ENCODE data around the gene FARSA. TPM values are rescaled to one million over a fixed set of nuclear protein-coding genes. Genes with fewer than 3 reads are reported as not detected.

The FARSA gene
- total and polyA plus RNA-seq, 2 of the 13 experiments (the other 11 are each of a cell fraction or from before 2014, with no cell fraction given): 25.9 to 72.0 TPM

- TF ChIP-seq RBFOX2 (IDR thresholded peaks at IDR 0.05; ENCODE audit: low read depth, low read length) (no peak), ZNF260 (CRISPR knock-in tag; IDR thresholded peaks at IDR 0.05; ENCODE audit: borderline replicate concordance, low read depth) (no peak), TSC22D2 (CRISPR knock-in tag; IDR thresholded peaks at IDR 0.05; ENCODE audit: borderline replicate concordance) (no peak), ZNF598 (CRISPR knock-in tag; IDR thresholded peaks at IDR 0.05; ENCODE audit: borderline replicate concordance) (no peak), MEIS1 (CRISPR knock-in tag; IDR thresholded peaks at IDR 0.05; ENCODE audit: borderline replicate concordance) (no peak), ZBTB7A (CRISPR knock-in tag; IDR thresholded peaks at IDR 0.05) (no peak), PRDM15 (CRISPR knock-in tag; IDR thresholded peaks at IDR 0.05) (no peak), SALL1 (CRISPR knock-in tag; IDR thresholded peaks at IDR 0.05) (no peak)
Observed at GRCh38 chr19:12935071-12935470, 1.6 kb upstream of the FARSA start (continued).

Measured in HepG2 (cell line).